Measurements from ENCODE around the gene FASTK.
A peak's percentile ranks its signal among the peaks of the same experiment; 100 is the strongest.

Gene FASTK

DNA sequence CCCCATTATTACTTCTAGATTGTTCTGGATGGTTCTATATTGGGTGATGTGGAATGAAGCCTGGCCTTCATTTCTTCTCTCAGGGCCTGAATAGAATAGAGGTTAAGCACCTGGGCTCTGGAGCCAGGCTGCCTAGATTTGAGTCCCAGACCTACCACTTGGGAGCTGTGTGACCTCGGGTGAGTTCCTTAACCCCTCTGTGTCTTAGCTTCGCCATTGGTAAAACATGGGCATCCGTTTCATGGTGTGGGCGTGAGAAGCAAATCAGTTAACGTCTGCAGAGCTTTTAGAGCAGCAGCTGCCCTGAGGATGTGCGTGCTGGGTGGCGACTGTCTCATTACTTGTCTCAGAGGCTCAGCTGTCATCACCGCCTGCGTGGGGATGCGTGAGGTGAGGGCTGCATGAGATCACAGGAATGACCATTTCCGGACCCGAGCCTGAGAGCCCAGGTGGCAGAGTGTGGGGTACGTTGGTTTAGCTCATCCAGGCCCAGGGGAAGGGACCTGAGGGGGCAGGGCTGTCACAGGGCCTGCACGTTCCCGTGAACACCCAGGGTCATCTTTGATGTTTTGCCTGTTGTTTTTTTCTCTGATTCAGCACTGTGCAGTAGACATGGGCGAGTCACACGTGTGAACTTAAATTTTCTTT is 15.3 kb upstream of the FASTK start:
- DNase-seq: no peak

DNA sequence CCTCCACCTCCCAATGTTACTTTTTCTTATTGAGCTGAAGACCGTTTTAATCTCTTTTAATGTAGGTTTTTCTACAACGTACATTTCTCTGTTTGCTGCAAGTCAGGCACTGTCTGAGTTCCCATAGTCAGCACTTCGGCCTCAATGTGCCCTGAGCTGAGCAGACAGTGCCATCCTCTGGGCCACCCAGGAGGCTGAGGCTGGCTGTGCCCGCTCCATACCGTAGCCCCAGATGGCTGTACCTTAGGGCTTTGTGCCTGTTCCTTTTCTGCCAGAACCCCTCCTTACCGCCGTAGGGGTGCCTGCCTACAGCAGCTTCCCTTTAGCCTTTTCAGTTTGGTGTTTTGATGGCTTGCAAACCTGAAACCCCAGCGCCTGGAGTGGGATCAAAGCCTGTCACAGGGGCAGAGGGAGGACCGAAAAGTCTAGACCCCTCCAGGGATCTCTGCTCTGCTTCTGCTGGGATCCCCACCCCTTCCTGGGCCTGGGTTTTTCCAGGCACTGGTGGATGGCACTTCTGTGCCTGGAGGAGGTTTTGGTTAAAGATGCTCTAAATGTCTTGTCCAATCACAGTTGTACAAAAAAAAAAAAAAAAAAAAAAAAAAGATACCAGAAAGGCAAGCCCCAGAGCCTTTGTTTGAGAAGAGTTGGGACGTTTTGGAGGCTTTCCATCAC is 14.7 kb upstream of the FASTK start:
- DNase-seq: no peak

DNA sequence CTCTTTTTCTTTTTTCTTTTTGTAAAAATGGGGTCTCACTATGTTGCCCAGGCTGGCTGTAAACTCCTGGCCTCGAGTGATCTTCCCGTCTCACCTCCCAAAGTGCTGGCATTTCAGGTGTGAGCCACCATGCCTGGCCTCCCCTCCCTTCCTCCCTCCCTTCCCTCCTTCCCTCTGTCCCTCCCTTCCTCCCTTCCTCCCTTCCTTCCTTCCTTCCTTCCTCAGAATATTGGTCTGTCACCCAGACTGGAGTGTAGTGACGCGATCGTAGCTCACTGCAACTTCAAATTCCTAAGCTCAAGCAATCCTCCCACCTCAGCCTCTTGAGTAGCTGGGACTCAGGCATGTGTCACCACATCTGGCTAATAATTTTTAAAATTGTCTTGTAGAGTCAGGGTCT is 14.1 kb upstream of the FASTK start:
- DNase-seq: no peak

DNA sequence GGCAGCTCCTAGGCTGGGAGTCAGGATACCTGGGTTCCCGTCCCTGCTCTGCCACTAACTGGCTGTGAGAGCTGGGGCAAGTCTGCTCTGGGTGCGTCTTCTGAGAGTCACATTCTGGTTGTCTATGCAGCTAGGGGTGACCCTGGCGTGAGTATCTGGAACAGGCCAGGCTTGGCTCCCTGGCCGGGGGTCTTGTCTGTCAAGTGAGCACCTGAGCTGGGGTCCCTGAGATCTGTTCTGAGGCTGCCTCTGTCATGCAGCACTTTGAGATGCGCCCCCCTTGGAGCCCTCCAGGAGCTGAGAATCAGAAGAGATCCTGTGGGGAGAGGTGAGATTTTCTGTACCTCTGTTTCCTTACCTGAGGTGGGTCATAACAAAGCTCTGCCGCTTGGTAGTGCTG is 13.1 kb upstream of the FASTK start:
- no peak for DNase-seq

DNA sequence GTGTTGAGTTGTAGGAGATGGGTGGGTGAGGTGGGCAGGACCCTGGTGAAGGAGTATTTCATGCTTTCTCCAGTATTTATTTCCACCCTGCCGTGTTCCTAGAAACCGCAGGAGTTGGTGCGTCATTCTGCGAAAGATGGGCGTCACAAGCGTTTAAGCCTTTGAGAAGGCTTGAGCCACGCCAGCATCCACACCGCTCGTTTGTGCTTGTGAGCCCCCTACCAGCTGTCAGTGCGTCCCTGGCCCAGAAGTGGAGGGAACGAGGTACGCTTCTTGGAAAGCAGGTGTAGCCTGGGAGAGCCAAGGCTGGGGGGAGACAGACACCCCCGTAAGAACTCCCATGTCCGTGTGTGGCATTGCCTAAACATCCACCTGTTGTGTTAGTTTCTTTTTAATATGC is 11.4 kb upstream of the FASTK start:
- no peak for DNase-seq

DNA sequence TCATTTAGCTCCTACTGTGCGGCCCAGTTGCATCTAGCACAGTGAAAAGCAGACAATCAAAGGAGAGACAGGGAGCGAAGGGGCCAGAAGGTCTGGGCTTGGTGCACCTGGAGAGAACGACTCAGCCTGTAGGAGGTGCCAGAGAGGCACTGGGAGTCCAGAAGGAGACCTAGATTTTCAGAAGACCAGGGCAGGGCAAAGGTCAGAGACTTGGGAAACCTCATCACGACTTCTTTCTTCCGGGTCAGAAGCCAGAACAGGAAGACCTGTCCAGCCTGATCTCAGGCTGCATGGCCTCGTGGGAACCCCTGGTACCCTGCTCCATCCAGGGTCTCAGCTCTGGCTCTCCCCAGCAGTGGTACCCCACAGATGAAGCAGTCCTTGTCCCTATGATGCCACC is 10.8 kb upstream of the FASTK start:
- no peak for DNase-seq

DNA sequence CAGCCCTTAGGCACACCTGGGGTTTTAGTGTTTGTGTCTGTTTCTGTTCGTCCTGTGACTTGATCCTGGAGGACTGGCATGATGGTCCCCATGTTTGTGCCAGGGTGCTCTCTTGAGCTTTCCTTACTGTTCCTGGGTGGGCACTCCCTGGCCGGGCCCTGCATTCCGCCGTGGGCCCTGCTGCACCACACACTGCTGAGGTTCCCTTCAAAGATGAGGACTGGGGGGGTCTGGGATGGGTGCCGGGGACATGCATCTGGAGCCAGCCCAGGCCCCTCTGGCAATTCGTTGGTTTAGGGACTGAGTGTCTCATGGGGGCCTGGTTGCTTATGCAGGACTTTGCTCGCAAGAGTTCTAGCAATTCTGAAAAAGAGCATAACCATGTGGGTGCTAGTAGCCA is 10.4 kb upstream of the FASTK start:
- DNase-seq: no peak

DNA sequence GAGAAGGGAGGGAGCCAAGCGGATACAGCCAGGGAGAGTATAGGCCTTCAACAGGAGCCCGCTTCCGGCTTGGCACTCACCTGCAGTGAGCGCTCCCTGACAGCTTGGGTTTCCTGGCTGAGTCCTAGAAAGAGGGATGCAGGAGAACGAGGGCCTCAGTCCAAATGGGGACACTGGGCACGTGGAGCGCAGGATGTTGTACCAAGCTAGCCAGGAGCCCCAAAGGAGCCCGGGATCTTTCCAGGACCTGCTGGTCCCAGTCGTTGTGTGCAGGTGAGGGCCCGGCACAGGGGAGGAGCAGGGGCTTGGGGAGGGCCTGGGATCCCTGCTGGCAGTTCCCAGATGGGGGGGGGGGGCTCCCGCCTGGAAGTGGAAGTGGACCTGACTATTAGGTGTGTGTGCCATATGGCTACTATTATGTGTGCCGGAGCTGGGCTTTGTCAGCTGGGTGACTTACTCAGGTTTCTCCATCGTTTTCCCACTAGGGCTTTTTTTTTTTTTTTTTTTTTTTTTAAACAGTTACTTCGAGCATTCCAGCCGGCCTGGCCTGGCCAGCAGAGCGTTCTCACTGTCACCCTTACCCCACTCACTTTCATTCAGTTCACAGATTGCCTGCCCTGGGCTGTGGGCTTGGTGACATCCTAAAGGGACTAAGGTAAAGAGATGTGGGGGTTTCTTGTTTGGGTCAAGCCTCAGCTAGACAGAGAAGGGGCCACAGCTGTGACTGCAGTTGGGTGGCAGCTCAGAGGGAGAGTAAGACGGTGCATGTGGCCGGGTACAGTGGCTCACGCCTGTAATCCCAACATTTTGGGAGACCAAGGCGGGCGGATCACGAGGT is 9.5 kb upstream of the FASTK start:
- no peak for DNase-seq

DNA sequence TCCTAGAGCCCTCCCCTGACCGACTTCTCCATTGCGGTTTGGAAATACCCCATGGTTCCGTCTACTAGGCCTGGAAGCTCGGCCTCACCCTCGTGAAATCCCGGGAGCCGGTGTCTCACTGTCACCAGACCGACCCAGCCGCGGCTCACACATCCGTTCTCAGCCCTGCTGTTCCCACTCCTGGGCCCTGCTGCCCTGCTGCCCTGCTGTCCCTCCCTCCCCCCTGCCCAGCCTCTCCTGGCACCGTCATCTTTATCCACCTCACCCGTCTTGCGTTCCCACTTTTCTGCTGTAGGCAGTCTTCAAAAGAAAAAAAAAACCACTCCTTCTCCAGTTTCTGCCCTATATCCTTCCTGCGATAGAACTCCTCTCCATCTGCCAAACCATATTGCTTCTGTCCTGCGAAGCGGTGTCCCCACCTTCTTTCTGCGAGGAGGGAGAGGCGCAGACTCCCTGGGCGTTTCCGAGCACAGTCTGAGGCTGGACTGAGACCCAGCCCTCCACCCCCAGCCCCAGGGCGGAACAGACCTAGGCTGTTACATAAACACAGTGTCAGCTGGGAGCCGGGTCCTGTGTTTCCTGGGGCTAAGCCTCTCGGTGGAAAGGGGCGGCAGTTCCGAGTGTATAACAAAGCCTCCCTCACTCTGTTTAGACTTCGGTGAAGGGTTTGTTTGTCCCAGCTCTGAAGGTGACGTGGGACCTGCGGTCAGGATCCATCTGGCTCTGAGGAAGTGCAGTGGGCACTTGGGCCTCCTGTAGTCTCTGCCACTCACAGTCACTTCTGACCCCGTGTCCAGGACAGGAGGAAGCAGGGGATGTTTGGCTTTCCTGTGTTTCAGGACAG is 8.5 kb upstream of the FASTK start:
- no peak for DNase-seq

DNA sequence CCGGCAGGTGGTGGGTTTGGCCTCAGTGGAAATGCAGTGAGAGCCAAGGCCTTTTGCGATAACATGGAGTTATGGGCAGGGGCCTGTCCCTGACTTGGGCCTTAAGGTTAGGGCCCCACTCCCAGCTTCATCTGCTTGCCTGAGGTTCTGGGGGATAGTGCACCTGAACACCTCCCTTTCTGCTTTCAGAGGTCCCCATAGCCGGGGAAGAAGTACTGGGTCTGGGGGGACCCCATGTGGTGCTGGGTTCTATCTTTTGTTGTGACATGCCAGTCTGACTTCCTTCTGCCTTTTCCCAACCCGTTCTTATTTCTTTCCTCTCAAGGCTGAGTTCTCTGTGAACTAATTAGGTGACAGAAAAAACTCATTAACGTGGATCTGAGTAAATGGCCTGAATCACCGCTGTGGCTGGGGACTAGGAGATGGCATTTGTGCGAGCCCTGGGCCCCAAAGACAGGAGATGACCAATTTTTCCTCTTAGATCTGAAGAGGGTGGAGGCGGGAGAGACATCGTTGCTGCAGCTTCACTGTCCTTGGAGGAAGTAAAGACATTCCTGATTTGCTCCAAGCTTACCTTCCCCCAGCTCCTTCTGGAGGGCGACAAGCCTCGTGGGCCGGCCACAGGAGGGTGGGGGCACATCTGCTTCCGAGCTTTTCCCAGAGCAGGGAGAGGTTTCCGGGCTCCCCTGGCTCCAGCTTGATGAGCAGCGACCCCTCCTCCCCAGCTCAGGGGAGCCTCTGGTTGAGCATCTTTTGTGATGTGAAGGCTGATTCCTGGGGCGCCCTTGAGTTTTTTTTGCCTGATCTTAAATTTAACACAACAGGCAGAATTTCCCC is 7.6 kb upstream of the FASTK start:
- DNase-seq: no peak

DNA sequence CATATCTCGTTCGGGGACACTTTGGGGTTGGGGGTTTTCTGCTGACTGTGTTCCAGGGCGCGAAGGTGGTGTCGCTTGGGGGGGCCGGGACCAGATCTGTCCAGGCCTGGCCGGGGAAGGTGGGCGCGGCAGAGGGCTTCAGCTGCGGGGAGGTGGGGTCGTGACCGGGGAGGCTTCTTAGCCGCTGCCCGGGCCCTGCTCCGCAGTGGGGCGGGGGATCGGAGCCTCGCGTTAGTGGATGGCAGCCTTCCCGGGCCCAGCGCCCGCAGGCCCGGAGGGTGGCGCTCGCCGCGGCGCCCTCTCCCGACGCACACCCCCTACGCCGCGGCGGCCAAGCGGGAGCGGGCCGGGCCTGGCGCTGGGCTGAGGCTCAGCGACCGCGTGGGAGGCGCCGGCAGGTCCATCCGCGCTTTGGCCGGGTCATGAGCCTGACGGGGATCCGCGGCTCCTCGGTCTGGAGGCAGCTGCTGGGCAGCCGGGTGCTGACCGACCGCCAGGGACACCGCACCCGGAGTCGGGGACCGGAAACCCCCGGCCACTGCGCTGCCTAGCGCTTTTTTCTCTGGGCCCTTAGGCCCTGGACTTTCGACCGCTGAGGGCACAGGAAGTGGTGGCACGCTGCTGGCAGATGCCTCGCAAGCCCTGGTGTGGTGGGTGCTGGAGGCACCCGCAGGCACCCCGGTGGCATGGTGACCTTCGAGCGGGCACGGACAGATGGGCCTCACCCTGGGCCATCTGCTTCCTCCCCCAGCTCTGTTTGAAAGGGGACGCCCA is 6.8 kb upstream of the FASTK start:
- peak in 2 of 5 donors; percentile 36 to 38 for DNase-seq

DNA sequence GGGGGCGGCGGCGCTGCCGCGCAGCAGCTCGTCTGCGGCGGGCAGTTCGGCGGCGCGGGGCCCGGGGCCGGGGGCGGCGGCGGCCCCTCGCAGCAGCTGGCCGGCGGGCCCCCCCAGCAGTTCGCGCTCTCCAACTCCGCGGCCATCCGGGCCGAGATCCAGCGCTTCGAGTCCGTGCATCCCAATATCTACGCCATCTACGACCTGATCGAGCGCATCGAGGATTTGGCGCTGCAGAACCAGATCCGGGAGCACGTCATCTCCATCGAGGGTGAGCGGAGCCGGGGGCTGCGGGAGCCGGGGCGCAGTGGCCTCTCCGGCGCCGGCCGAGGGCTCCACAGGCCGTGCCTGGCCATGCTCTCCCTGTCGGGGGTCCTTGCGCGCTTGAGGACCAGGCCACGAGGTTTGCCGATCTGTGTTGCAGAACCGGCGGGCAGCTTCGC is 6.2 kb upstream of the FASTK start:
- DNase-seq: peak in 1 of 5 donors; percentile 28

DNA sequence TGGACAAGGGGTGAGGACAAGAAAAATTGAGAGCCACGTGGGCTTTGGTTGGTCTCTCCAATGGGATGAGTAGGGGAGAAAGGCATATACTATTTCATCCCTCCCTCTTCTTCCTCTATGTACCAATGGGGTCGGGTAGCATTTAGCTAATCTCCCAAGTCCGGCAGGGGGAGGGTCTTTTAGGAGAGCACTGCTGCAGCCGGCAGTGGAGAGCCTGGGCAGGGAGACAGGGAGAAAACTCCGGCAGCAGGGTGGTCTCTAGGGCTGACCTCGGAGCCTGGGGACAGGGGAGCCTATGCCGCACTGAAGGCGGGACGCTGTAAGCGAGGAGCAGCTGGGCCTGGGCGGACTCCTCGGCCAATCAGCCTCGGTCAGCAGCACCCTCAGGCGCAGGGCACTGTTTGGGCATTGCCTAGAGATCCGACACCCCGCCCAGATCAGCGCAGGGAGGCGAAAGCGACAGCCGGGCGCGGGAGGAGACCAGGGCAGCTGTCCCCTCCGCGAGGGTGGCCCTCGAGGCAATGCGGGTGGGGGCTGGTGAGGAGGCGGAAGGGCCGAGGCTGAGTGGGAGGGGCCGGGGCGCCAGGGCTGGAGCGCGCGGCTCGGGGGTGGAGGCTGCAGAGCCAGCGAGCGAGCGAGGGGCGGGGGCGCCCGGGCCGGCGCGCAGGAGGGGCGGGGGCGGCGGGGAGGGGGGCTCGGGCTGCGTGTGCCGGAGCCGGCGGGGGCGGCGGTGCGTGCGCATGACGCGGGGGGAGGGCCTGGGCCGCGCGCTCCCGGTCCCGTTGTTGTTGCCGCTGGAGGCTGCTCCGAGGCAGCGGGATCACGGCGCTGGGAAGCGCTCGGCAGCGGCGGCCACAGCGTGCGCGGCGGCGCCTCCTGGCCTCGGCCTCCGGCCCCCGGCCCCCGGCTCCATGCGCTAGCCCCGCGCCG is 5.3 kb upstream of the FASTK start, which contains the start of gene AGAP3:
TSS of gene AGAP3 (plus strand) at position 785 of the 930 bp plus-strand sequence. CDS start 267 bp downstream, outside the sequence.
- DNase-seq: peak; percentile 35 to 72 (median 44)

DNA sequence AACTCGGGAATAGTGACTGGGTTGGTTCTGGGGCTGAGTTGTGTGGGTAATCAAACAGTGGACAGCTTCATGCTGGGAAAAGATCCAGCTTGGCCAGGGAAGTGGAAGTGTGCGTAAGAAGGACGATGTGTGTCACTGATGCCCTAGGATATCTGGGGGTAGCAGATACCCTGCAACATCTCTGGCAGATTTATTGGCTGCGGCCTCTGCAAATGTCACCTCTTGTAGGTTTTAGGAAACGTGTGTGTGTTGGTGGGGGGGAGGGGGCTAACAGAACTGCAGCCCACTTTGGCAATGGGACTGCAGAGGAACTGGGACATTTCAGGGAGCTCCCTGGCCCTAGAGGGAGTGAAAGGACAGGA is 4.7 kb upstream of the FASTK start:
- no peak for DNase-seq

DNA sequence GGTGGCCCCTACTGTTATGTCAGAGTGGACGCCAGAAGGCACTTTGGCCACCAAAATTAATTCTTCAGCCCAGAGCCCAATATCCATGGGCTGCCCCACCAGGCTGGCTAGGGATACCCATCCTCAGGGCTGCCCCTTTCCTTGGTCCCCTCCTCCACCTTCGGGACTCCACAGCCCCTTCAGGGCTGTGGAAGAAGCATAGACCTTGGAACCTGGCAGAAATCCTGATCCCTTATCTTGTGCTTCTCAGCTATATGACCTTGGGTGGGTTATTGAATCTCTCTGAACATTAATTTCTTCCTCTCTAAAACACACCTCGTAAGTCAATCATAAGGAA is 3.2 kb upstream of the FASTK start:
- DNase-seq: no peak

DNA sequence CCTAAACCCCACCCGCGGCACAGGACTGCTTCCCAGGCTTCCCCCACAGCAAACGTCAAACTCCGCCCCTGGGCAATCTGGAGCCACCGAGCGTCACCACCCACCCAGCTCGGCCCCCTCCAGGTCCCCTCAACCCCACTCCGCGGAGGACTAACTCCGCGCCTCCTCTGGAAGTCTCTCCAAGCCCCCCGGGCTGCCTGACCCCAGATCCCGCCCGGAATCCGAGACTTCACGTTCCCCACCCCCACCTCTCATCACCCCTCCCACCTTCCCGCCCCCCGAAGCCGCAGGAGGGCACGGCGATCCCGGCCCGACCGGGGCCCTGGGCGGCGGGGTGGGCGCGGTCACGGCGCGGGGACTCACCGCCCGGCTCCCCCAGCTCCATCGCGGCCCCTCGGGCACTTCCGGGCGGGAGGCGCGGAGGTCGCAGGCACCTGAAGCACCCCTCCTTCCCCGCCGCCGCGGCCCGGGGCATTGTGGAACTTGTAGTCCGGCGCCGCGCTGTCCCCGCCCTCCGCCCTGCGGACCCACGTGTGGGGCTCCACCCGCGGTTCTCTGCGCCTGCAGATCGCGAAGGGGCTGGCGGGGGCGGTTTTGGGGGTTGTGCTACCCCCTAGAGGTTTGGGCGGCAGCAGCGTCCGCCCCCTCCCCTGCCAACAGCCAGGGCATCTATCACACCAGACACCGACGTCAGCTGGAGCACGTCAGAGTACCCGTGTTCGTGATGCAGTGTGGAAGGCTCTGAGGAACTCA is 2.6 kb upstream of the FASTK start, which contains the start of gene TMUB1:
TSS of gene TMUB1 (minus strand) at position 423 of the 753 bp plus-strand sequence. CDS start 930 bp downstream, outside the sequence.
- peak; percentile 78 to 90 (median 82) for DNase-seq

DNA sequence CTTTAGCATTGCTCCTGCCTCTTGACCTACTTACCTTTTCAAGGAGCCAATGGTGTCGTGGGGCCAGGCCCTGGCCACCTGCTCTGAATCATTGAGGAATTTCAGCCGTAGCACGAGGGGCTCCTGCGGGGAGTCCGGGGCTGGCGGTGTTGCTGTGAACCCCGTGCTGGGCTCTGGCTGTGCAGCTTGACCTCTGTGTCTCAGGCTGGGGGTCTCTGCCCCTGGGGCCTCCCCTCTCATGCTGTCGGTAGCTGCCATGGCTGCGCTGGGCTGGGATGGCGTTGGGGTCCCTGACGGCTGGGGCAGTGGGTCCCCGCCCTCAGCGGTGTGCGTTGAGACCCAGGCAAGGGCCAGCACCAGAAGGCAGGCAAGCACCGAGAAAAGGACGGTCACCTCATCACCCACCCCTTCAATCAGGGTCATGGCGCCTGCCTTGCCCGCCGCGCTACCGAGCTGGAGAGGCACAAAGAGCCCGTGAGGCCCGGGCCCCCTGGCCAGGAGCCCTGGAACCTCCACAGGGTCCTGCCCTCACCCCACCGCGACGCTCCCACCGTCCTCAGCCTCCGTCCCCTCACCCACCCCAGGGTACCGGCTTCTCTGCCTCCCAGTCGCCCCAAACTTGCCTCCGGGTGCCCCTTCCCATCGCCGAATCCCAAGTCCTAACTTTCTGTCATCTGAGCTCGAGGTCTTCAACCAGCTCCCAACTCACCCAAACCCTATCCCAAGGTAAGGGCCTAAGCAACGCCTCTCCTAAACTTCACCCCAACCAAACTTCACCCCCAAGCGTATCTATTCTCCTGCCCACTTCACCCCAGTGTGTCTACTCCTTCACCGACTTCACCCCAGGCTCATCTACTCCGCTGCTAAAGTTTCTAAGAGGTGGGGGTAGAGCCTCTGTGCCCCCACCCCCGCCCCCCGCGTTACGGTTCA is 1.8 kb upstream of the FASTK start:
- DNase-seq: no peak
